Activated CD4-positive, alpha-beta T cell treated with anti-CD3 and anti-CD28 coated beads for 1 hour (primary cell): Measurements from ENCODE around the gene SRC.

ENCODE experiments used
- DNase-seq: peaks from one replicate; pipeline ENCODE4 v3.0.0-alpha.2; 2020

SRC gene

GRCh38 chr20:37315452-37316110 is 30.4 kb upstream of the SRC start:
- DNase-seq: no peak

- no peak for DNase-seq
Measured at GRCh38 chr20:37316116-37316774, 29.7 kb upstream of the SRC start.

GRCh38 chr20:37316775-37317170 is 29.2 kb upstream of the SRC start:
- no peak for DNase-seq

- DNase-seq: no peak
Measured at GRCh38 chr20:37317316-37317715, 28.6 kb upstream of the SRC start.

- no peak for DNase-seq
Measured at GRCh38 chr20:37317994-37318640, 27.8 kb upstream of the SRC start.

- no peak for DNase-seq
Measured at GRCh38 chr20:37319151-37319671, 26.7 kb upstream of the SRC start.

GRCh38 chr20:37323985-37324384 is 22.0 kb upstream of the SRC start:
- no peak for DNase-seq

- DNase-seq: no peak
Measured at GRCh38 chr20:37325206-37325605, 20.7 kb upstream of the SRC start.

- no peak for DNase-seq
Measured at GRCh38 chr20:37326666-37327065, 19.3 kb upstream of the SRC start.

GRCh38 chr20:37327748-37328147 is 18.2 kb upstream of the SRC start:
- DNase-seq: no peak

- no peak for DNase-seq
Measured at GRCh38 chr20:37328149-37328945, 17.6 kb upstream of the SRC start.

GRCh38 chr20:37329481-37330165 is 16.3 kb upstream of the SRC start:
- no peak for DNase-seq

- DNase-seq: no peak
Measured at GRCh38 chr20:37330316-37330715, 15.6 kb upstream of the SRC start.

GRCh38 chr20:37331060-37331857 is 14.7 kb upstream of the SRC start:
- DNase-seq: no peak

GRCh38 chr20:37333130-37333847 is 12.7 kb upstream of the SRC start:
- DNase-seq: no peak

GRCh38 chr20:37333848-37334318 is 12.1 kb upstream of the SRC start:
- DNase-seq: no peak

GRCh38 chr20:37334450-37334849 is 11.5 kb upstream of the SRC start:
- no peak for DNase-seq

- DNase-seq: no peak
Measured at GRCh38 chr20:37335642-37336368, 10.1 kb upstream of the SRC start.

- DNase-seq: no peak
Measured at GRCh38 chr20:37336369-37337207, 9.4 kb upstream of the SRC start.
